ENCODE data around the gene GRIP2. TPM values are rescaled to one million over a fixed set of nuclear protein-coding genes. Genes with fewer than 3 reads are reported as not detected.

Gene GRIP2
- total RNA-seq, 3 donors from 2014 or later, result 0.70 to 2.2 (median 1.6) TPM

- no peak for TF ChIP-seq CTCF (IDR thresholded peaks at IDR 0.05)
- Histone ChIP-seq H3K36me3 (ENCODE audit: low read depth) (no peaks in the 10 kb centered on the region), H3K4me1 (ENCODE audit: low read depth) (no peaks in the 10 kb centered on the region), H3K4me3 (no peak overlapping the region), H3K9me3 (no peaks in the 10 kb centered on the region)
- ATAC-seq (no peak), DNase-seq (peak in 1 of 3 donors; percentile 27)
- intact Hi-C loops (cut with DNase I, micrococcal nuclease), result no loop called here
Measured at GRCh38 chr3:14512281-14512941, 27.7 kb downstream of the GRIP2 start.

GRCh38 chr3:14511623-14512280, 28.4 kb downstream of the GRIP2 start:
- intact Hi-C loops (cut with DNase I, micrococcal nuclease), result no loop called here
- no peak for ATAC-seq
- DNase-seq, result no peak
- no peaks in the 10 kb centered on the region for H3K4me1 ChIP-seq (ENCODE audit: low read depth)
- no peaks in the 10 kb centered on the region for H3K36me3 ChIP-seq (ENCODE audit: low read depth)
- no peak overlapping the region for H3K4me3 ChIP-seq
- TF ChIP-seq CTCF (IDR thresholded peaks at IDR 0.05), result no peak
- H3K9me3 ChIP-seq, result no peaks in the 10 kb centered on the region

GRCh38 chr3:14510838-14511622, 29.1 kb downstream of the GRIP2 start:
- DNase-seq (peak in 1 of 3 donors; percentile 33), ATAC-seq (no peak)
- TF ChIP-seq CTCF (IDR thresholded peaks at IDR 0.05), result no peak
- no peak overlapping the region for H3K4me3 ChIP-seq
- H3K9me3 ChIP-seq, result no peaks in the 10 kb centered on the region
- intact Hi-C loops (cut with DNase I, micrococcal nuclease), result no loop called here
- no peaks in the 10 kb centered on the region for H3K36me3 ChIP-seq (ENCODE audit: low read depth)
- H3K4me1 ChIP-seq (ENCODE audit: low read depth), result no peaks in the 10 kb centered on the region

- no peak for ATAC-seq
- no peak for TF ChIP-seq CTCF (IDR thresholded peaks at IDR 0.05)
- DNase-seq, result peak in 1 of 3 donors; percentile 31
- intact Hi-C loops (cut with DNase I, micrococcal nuclease), result no loop called here
- Histone ChIP-seq H3K4me1 (ENCODE audit: low read depth) (no peaks in the 10 kb centered on the region), H3K4me3 (no peak overlapping the region), H3K36me3 (ENCODE audit: low read depth) (no peaks in the 10 kb centered on the region), H3K9me3 (no peaks in the 10 kb centered on the region)
Measured at GRCh38 chr3:14509796-14510100, 30.4 kb downstream of the GRIP2 start.

- intact Hi-C loops (cut with DNase I, micrococcal nuclease), result no loop called here
- peak; percentile 64 to 77 (median 76) for DNase-seq
- Histone ChIP-seq H3K9me3 (no peaks in the 10 kb centered on the region), H3K4me3 (no peak overlapping the region), H3K36me3 (ENCODE audit: low read depth) (no peaks in the 10 kb centered on the region), H3K4me1 (ENCODE audit: low read depth) (no peaks in the 10 kb centered on the region)
- peak; percentile 96 for TF ChIP-seq CTCF (IDR thresholded peaks at IDR 0.05)
- peak; percentile 78 for ATAC-seq
Measured at GRCh38 chr3:14508966-14509795, 31.0 kb downstream of the GRIP2 start.

All from mucosa of descending colon (tissue), 3 donors.